Measurements from ENCODE around the gene DEPDC5. TPM values are rescaled to one million over a fixed set of nuclear protein-coding genes. Genes with fewer than 3 reads are reported as not detected.

The DEPDC5 gene
- total and polyA plus RNA-seq, 3 experiments from 2014 or later = 11.1 to 38.1 (median 29.1) TPM

DNA sequence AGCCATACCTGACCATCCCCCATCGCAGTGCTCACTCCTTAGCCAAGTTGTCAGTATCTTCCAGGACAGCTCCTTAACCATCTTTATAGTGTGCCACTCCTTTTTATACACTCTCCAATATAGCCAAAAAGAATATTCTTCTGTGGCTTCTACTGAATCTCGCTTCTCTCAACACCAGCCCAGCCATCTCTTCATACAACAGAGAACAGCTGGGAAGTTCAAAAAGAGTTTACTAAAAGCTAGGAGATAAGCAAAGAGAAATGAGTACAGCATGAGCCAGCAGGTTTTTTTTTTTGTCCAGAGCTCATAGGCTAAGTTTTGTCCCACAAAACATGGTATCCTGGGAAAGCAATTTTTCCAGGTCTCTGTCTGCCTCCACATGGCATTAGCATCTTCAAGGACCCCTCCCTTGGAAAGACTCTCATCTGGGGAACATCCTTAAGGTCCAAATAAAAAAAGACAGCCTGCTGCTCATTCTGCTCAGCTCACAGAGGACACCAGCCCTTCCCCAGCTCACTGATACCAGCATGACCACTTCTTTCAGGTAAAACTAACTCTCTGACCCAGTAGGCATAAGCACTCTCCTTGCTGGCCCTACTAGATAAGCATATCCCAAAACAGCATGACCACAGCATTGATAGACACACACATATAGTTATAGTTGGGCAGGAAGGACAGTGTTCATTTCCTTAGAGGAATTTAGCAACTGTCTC lies 141.7 kb downstream of the DEPDC5 start:
- H3K36me3 Mint-ChIP-seq = peaks cover 0 to 69% (median 16%) of the 10 kb centered on the region in 3 donors
- no peaks in the 10 kb centered on the region for H3K9me3 Mint-ChIP-seq
- POLR2A ChIA-PET = no interaction called here
- Histone ChIP-seq H3K4me1 (ENCODE audit: insufficient read depth, low read length) (no peaks in the 10 kb centered on the region), H3K4me3 (ENCODE audit: low read length) (no peak overlapping the region), H3K36me3 (ENCODE audit: insufficient read depth, low read length) (peaks cover 10% of the 10 kb centered on the region), H3K27ac (ENCODE audit: low read depth, low read length) (peak overlapping the region; percentile 65), H3K27me3 (ENCODE audit: insufficient read depth, low read length, poor library complexity, severe bottlenecking) (no peaks in the 10 kb centered on the region), H3K9me3 (ENCODE audit: low read length) (no peaks in the 10 kb centered on the region)
- H3K27ac Mint-ChIP-seq = peak overlapping the region in 2 of 8 donors; percentile 2 to 52
- no peak overlapping the region for H3K4me3 Mint-ChIP-seq
- CTCF ChIA-PET = interaction anchor here (1.2 kb wide), 1 partner anchor 75 kb away, joined by 3 read pairs; no protein-coding TSS in a partner anchor
- no peaks in the 10 kb centered on the region for H3K27me3 Mint-ChIP-seq
- no peaks in the 10 kb centered on the region for H3K4me1 Mint-ChIP-seq
- DNase-seq = no peak

DNA sequence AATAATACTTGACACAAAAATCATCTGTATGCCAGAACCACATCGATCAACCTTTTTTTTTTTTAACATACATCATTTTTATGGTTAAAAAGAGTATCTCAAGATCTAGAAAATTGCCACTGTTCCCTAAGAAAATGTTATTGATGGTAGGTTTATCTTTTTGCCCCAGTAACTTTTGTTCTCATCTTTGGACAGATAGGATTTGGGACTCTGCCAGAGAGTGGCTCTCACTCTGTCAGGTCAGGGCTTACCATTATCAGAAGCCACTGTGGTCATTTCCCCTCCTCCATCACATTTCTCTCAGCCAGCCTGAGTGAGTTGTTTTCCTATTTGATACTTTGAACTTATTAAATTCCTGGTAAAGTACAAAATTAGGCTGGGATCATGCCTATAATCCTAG lies 142.7 kb downstream of the DEPDC5 start:
- no peaks in the 10 kb centered on the region for H3K9me3 ChIP-seq (ENCODE audit: low read length)
- no peak overlapping the region for H3K4me3 ChIP-seq (ENCODE audit: low read length)
- peaks cover 13% of the 10 kb centered on the region for H3K36me3 ChIP-seq (ENCODE audit: insufficient read depth, low read length)
- Mint-ChIP-seq H3K27me3 (no peaks in the 10 kb centered on the region), H3K4me1 (no peaks in the 10 kb centered on the region), H3K4me3 (no peak overlapping the region), H3K27ac (peak overlapping the region in 1 of 8 donors; percentile 24), H3K9me3 (no peaks in the 10 kb centered on the region), H3K36me3 (peaks cover 0 to 66% (median 12%) of the 10 kb centered on the region in 3 donors)
- H3K4me1 ChIP-seq (ENCODE audit: insufficient read depth, low read length) = no peaks in the 10 kb centered on the region
- peak overlapping the region; percentile 65 for H3K27ac ChIP-seq (ENCODE audit: low read depth, low read length)
- no peak for DNase-seq
- CTCF ChIA-PET = no interaction called here
- H3K27me3 ChIP-seq (ENCODE audit: insufficient read depth, low read length, poor library complexity, severe bottlenecking) = no peaks in the 10 kb centered on the region
- POLR2A ChIA-PET = no interaction called here

DNA sequence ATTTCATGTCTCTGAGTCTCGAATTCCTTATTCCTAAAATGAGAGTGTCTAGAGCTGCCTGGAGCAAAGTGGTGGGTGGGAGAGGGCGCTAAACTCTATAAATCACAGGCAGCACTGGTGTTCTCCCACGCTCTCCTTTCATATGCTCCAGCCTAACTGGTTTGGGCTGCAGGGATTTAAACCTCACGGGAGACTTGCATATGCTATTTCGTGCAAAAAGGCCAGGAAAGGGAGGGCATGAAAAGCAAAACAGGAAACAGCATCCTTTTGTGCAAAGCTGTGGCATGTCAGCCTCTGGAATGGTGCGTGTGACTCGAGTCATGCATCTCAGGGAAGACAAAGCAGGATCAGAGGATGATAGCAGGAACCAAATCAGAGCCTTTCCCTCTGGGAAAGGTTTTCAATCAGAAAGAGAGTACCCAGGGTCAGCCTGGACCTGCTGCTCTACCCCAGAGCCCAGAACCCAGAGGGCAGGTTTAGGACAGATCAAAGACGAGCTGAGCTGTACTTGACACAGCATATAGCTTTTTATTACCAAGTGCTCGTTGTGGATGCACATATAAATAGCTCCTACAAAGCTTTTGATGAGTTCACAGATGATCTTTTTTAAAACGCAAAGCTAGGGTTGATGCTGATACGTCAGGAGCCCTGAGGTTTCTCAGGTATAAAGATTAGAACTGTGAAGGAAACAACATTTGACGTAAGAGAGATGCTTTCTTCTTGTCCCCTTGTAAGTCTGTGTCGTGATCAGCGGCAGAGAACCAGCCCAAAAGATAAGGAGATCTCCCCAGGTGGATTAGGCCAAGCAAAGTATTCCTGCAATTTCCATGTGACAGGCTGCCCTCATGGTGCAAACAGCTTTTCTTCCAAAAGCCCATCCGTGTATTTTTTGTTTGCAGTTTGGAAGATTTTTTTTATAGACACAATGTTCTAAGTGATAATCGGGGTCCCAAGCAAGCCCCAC lies 144.3 kb downstream of the DEPDC5 start:
- Mint-ChIP-seq H3K27me3 (no peaks in the 10 kb centered on the region), H3K27ac (peak overlapping the region in 1 of 8 donors; percentile 63), H3K36me3 (peaks cover 0 to 69% (median 12%) of the 10 kb centered on the region in 3 donors), H3K4me1 (no peaks in the 10 kb centered on the region), H3K9me3 (no peaks in the 10 kb centered on the region), H3K4me3 (no peak overlapping the region)
- ChIA-PET POLR2A (no interaction called here), CTCF (interaction anchor here (0.6 to 0.7 kb wide), 2 partner anchors 10 to 242 kb away, joined by 3 read pairs; no protein-coding TSS in a partner anchor)
- H3K27me3 ChIP-seq (ENCODE audit: insufficient read depth, low read length, poor library complexity, severe bottlenecking) = no peaks in the 10 kb centered on the region
- no peak overlapping the region for H3K27ac ChIP-seq (ENCODE audit: low read depth, low read length)
- DNase-seq = peak in 1 of 5 donors; percentile 13
- no peaks in the 10 kb centered on the region for H3K9me3 ChIP-seq (ENCODE audit: low read length)
- H3K4me3 ChIP-seq (ENCODE audit: low read length) = no peak overlapping the region
- H3K4me1 ChIP-seq (ENCODE audit: insufficient read depth, low read length) = no peaks in the 10 kb centered on the region
- peaks cover 16% of the 10 kb centered on the region for H3K36me3 ChIP-seq (ENCODE audit: insufficient read depth, low read length)

DNA sequence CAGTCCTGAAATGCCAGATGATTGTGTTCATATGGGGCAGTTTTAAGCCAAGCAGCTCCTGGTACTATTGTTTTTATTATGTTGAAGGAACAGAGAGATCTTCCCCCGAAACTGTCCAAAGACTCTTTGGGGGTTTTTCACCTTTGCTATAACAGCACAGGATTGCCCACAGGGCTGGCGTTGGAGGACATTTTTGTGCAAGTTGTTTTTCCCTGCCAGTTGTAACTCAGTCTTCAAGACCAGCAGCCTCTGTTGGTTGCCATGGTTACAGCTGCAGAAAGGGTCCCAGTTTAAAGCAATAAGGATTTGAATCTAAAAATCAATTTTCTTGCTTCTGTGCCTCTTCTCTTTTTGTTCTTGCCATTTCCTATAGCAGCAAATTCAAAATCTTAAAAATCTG lies 145.1 kb downstream of the DEPDC5 start:
- no peak overlapping the region for H3K4me3 ChIP-seq (ENCODE audit: low read length)
- H3K4me1 ChIP-seq (ENCODE audit: insufficient read depth, low read length) = no peaks in the 10 kb centered on the region
- no peaks in the 10 kb centered on the region for H3K27me3 Mint-ChIP-seq
- no peaks in the 10 kb centered on the region for H3K27me3 ChIP-seq (ENCODE audit: insufficient read depth, low read length, poor library complexity, severe bottlenecking)
- POLR2A ChIA-PET = no interaction called here
- H3K9me3 ChIP-seq (ENCODE audit: low read length) = no peaks in the 10 kb centered on the region
- CTCF ChIA-PET = no interaction called here
- no peak overlapping the region for H3K4me3 Mint-ChIP-seq
- no peaks in the 10 kb centered on the region for H3K4me1 Mint-ChIP-seq
- no peak overlapping the region for H3K27ac ChIP-seq (ENCODE audit: low read depth, low read length)
- H3K36me3 ChIP-seq (ENCODE audit: insufficient read depth, low read length) = peaks cover 16% of the 10 kb centered on the region
- no peak overlapping the region for H3K27ac Mint-ChIP-seq
- H3K36me3 Mint-ChIP-seq = peaks cover 0 to 65% (median 14%) of the 10 kb centered on the region in 3 donors
- no peak for DNase-seq
- H3K9me3 Mint-ChIP-seq = no peaks in the 10 kb centered on the region

DNA sequence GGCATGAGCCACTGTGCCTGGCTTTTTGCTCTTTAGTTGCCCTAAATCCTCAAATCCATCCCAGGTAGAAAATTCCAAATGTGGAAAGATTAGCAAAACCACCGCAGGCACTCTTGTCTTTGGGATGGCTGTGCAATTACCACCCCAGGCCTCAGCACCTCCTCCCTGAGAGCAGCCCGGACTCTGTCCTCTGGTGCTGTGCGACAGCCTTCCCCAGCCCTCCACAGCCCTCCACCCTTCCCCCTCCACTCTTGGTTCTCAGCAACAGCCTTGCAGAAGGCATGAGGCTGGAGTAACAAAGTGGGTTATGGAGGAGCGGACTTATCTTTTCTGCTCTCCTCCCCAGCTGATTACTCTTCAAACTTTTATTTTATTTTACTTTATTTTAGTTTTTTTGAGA lies 145.8 kb downstream of the DEPDC5 start:
- H3K27me3 ChIP-seq (ENCODE audit: insufficient read depth, low read length, poor library complexity, severe bottlenecking) = no peaks in the 10 kb centered on the region
- peak overlapping the region in 1 of 8 donors; percentile 23 for H3K27ac Mint-ChIP-seq
- H3K4me3 ChIP-seq (ENCODE audit: low read length) = no peak overlapping the region
- H3K9me3 ChIP-seq (ENCODE audit: low read length) = no peaks in the 10 kb centered on the region
- no peaks in the 10 kb centered on the region for H3K9me3 Mint-ChIP-seq
- H3K36me3 Mint-ChIP-seq = peaks cover 0 to 67% (median 16%) of the 10 kb centered on the region in 3 donors
- no peaks in the 10 kb centered on the region for H3K4me1 ChIP-seq (ENCODE audit: insufficient read depth, low read length)
- no peak overlapping the region for H3K4me3 Mint-ChIP-seq
- no peaks in the 10 kb centered on the region for H3K27me3 Mint-ChIP-seq
- peaks cover 16% of the 10 kb centered on the region for H3K36me3 ChIP-seq (ENCODE audit: insufficient read depth, low read length)
- ChIA-PET CTCF (no interaction called here), POLR2A (no interaction called here)
- no peak for DNase-seq
- H3K27ac ChIP-seq (ENCODE audit: low read depth, low read length) = no peak overlapping the region
- no peaks in the 10 kb centered on the region for H3K4me1 Mint-ChIP-seq

DNA sequence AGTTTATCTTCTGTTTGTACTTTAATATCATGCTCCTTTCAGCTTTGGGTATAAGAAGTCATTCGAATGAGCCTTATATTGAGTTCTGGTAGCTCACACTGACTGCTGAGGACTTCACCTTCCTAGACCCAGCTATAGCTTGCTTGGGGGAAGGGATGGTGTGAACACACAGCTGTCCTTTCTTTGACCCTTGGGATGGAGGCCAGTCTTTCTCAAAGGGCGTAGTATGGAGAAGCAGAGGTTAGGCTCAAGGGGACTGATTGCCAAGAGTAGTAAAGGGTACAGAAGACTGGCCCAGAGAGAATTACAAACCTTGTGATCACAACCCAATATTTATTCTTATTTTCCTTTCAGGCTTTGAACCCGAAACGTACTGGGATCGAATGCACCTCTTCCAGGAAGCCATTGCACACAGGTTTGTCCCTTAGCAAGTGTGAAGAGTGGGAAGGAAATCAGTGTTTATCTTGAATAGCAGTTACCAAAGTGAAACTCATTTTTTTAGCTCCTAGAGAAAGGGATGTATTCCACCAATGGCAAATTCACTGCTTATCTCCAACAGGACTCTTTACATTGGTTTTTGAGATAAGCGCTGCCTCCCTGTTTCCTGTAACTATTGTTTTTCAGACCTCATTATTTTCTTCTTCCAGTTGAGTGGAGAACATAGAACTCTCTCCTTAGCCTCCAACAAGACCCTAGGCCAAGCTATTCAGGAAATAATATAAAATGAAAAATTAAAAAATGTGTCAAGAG lies 147.7 kb downstream of the DEPDC5 start:
- no peaks in the 10 kb centered on the region for H3K27me3 Mint-ChIP-seq
- peaks cover 4 to 69% (median 18%) of the 10 kb centered on the region in 3 donors for H3K36me3 Mint-ChIP-seq
- H3K4me1 Mint-ChIP-seq = no peaks in the 10 kb centered on the region
- DNase-seq = no peak
- no peaks in the 10 kb centered on the region for H3K9me3 Mint-ChIP-seq
- Histone ChIP-seq H3K27ac (ENCODE audit: low read depth, low read length) (peak overlapping the region; percentile 16), H3K4me3 (ENCODE audit: low read length) (no peak overlapping the region), H3K4me1 (ENCODE audit: insufficient read depth, low read length) (no peaks in the 10 kb centered on the region), H3K36me3 (ENCODE audit: insufficient read depth, low read length) (peaks cover 11% of the 10 kb centered on the region), H3K9me3 (ENCODE audit: low read length) (no peaks in the 10 kb centered on the region), H3K27me3 (ENCODE audit: insufficient read depth, low read length, poor library complexity, severe bottlenecking) (no peaks in the 10 kb centered on the region)
- H3K4me3 Mint-ChIP-seq = no peak overlapping the region
- CTCF ChIA-PET = no interaction called here
- H3K27ac Mint-ChIP-seq = peak overlapping the region in 2 of 8 donors; percentile 47 to 71
- POLR2A ChIA-PET = no interaction called here

DNA sequence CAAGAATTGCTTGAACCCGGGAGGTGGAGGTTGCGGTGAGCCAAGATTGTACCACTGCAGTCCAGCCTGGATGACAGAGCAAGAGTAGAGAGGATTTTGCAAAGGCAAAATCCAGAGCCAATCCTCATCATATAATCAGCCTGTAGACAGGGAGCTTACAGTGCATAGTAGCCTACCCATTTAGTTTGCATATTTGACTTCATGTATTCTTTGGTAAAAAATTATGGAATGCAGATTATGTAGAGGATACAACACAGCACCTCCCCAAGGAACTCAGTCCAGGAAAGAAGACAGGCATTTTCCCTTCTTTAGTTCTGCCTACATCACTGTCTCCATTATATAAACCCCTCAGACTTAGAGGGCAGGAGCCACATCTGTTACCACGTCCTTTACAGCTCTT lies 150.8 kb downstream of the DEPDC5 start:
- ChIA-PET POLR2A (no interaction called here), CTCF (interaction anchor here (1.1 kb wide), 1 partner anchor 15 kb away, joined by 3 read pairs; no protein-coding TSS in a partner anchor)
- Mint-ChIP-seq H3K36me3 (peaks cover 4 to 62% (median 13%) of the 10 kb centered on the region in 3 donors), H3K27ac (no peak overlapping the region), H3K4me1 (no peaks in the 10 kb centered on the region), H3K4me3 (no peak overlapping the region), H3K27me3 (no peaks in the 10 kb centered on the region), H3K9me3 (no peaks in the 10 kb centered on the region)
- Histone ChIP-seq H3K4me1 (ENCODE audit: insufficient read depth, low read length) (no peaks in the 10 kb centered on the region), H3K27me3 (ENCODE audit: insufficient read depth, low read length, poor library complexity, severe bottlenecking) (no peaks in the 10 kb centered on the region), H3K4me3 (ENCODE audit: low read length) (no peak overlapping the region), H3K36me3 (ENCODE audit: insufficient read depth, low read length) (peaks cover 6% of the 10 kb centered on the region), H3K27ac (ENCODE audit: low read depth, low read length) (no peak overlapping the region), H3K9me3 (ENCODE audit: low read length) (no peaks in the 10 kb centered on the region)
- no peak for DNase-seq

Measured in CD8-positive, alpha-beta memory T cell (primary cell).